Pulmonary artery endothelial cell (primary cell): Measurements from ENCODE around the gene ING4. TPM values are rescaled to one million over a fixed set of nuclear protein-coding genes. Genes with fewer than 3 reads are reported as not detected.
"Not testable (repeated sequence)": the region's sequence is repeated elsewhere in the genome, so short reads cannot be mapped to it uniquely, and the experiment has no call there.

Experiments used
- DNase-seq: peaks from one replicate; pipeline ENCODE4 v3.0.0-alpha.2; 2011; ENCODE audit warnings: low read depth, low spot score
- total RNA-seq: library from RNA; depleted of rRNA; stranded (reverse); fragments of >200 nt; gene quantifications from 2 replicates; pipeline ENCODE4 v1.2.3, GENCODE V29; 2014

ING4 gene
- 26.0 and 31.9 TPM in 2 replicates for total RNA-seq

DNA sequence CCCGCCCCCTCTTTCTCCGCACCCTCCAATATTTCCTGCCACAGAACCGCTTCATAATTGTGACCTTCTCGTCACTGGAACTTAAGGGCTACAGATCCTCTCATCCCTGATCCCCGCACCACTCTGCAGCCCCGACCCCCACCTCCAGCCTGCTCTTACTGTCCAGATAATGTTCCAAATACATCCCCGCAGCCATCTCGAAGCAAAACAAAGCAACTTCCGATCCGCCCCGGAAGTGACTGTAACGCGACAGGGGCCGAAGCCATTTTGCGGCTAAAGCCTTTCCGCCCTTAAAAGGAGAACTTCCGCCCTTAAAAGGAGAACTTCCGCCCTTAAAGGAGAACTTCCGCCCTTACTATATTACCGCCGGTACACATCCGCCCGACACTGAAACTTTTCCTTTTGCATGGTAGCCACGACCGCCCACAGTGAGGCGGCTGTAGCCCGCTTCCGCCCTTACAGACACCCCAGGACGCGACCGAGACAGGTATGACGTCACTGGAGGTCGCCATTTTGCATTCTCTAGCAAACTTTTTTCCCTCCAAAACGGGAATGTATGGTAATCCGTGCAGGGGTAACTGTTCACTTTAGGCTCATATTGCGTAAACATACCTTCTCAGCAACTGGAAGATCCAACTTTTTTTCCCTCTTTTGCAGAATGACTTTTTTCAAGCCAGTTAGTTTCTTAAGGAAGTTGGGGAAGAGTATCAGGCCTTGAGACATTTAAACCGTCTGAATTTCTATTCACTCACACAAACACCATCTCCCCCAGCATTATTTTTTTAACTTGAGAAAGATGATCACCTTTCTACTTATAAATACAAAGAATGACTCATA, at the start of gene ING4:
TSS of gene ING4 (minus strand) at position 214 of the 837 bp plus-strand sequence. CDS start at position 196, 18 bp downstream.
- peak; percentile 98 for DNase-seq

DNA sequence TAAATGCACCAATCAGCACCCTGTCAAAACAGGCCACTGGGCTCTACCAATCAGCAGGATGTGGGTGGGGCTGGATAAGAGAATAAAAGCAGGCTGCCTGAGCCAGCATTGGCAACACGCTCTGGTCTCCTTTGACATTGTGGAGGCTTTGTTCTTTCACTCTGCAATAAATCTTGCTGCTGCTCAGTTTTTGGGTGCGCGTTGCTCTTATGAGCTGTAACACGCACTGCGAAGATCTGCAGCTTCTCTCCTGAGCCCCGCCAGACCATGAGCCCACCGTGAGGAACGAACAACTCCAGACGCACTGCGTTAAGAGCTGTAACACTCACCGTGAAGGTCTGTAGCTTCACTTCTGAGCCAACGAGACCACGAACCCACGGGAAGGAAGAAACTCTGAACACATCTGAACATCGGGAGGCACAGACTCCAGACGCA, 46.1 kb upstream of the ING4 start:
- DNase-seq, result no peak

DNA sequence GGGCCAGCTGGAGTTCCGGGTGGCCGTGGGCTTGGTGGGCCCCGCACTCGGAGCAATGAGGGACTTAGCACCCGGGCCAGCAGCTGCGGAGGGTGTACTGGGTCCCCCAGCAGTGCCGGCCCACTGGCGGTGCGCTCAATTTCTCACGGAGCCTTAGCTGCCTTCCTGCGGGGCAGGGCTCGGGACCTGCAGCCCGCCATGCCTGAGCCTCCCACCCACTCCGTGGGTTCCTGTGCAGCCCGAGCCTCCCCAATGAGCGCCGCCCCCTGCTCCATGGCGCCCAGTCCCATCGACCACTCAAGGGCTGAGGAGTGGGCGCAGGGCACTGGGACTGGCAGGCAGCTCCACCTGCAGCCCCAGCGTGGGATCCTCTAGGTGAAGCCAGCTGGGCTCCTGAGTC, 45.4 kb upstream of the ING4 start:
- not testable (repeated sequence) for DNase-seq

DNA sequence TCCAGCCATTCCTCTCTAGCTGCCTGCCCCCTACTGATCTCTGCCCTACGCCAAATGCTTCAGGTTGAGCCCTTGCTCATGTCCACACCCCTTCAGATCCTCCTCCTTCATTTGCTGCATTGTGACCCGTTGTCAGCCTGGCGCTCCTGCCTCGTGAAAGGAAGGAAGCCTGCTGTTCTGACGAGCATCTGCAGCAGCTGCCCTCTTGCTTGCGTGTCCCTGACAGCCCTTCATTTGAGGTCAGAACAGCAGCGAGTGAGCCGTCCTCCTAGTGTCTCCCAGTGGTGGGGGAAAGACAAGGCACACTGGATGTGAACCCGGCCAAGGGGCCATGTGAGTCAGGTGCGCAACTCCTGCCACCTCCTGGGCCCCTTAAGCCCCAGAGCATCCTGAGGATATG, 40.7 kb upstream of the ING4 start:
- no peak for DNase-seq

DNA sequence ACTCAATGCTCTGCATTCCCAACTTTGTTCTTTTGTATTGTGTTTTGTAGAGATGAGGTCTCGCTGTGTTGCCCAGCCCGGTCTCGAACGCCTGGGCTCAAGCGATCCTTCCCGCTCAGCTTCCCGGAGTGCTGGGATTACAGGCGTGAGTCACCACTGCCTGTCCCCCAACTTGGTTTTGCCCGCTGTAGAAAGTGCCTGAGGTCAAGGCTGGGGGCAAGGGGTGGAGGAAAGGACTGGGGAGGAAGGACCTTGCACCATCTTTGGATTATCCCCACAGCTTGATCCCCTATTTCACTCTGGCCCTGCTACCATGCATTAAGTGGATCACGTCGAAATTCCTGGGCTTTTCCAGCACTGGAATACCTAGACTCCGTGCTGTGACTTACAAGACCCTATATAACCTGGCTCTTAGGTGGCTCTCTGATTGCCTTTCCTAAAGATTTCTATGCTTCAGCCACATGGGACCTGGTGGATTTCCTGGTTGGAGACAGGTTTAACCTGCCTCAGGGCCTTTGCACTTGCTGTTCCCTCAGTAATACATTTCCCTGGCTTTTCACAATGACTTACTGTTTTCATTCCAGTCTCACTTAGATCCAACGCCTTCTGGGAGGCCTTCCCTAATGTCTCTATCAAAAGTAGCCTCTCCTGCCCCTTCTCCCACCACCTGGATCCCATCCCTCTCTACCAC, 38.3 kb upstream of the ING4 start:
- no peak for DNase-seq

DNA sequence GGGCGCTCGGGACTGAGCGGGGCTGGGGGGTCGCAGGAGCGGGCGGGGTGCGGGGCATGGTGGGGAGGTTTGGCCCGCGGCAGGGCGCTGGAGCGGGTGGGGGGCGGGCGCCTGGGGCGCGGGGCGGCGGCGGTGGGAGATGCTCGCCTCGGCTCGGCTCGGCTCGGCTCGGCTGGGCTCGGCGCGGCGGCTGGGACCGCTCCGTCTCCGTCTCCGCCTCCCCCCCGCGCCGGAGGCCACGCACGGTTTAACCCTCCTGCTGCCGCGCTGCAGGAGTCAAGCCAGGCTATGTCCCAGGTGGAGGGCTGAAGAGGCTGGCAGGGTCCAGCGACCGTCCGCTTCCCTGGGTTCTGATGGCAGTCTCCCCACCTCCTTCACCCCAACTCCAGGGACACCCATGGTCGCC, 37.7 kb upstream of the ING4 start, which contains the start of gene PIANP:
TSS of gene PIANP (minus strand) at position 170 of the 406 bp plus-strand sequence. CDS start 2,754 bp downstream, outside the sequence.
- no peak for DNase-seq

DNA sequence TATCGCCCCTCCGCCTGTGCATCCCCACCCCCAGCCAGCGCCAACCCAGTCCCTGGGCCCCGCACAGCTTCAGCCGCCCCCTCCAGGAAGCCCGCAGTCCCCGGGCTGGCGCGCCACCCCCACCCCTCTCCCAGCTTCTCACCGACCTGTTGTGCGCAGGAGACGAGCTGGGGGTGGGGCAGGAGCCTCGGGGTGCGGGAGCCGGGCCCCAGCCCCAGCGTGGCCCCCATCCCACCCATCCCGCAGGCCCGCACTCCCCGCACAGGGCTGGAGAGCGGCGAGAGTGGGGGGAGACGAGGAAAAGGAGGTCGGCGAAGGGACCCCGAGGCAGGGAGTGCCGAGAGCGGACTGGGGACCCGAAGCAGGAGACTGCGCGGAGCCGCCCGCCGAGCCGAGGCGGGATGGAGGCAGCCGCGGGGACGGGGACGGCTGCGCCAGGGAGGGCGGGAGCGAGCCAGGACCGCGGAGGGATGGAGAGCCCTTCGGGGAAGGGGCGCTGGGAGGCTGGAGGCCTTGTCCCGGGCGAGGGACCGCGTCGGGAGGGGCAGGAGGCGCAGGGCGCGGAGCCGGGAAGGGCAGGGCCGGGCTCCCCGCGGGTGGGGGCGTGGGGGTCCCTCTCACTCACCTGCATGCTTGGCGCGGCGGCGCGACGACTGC, 37.2 kb upstream of the ING4 start:
- DNase-seq, result no peak

DNA sequence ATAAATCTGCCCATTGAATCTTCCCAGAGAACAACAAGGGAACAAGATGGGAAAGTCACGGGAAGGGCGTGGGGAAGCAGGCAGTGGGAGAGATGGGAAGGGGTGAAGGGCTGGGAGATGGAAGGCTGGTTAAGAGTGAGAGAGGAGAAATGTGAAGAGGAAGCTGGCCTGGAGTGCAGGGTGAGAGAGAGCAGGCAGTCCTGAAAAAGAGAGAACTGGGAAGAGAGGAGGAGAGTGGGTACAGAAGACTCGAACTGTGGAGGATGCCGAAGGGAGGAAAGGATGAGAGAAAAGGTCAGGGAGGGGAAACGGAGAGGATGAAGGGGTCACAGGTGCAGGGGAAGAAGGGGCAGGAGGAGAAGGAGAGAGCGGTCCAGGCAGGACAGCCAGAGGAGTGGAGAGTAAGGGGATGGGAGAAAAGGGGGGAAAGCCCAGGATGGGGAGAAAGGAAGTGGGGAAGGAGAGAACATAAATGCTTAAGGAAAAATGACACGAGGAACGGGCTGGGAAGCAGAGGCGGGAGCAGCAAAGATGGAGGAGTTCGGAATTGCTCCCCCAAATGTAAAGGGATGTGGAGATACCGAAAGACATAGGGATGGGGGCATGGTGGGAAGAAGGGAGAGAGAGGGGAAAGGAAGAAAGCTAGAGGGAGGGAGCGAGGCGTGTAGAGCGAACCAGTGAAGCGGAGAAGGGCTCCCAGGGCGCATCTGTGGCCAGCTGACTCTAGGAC, 36.5 kb upstream of the ING4 start:
- no peak for DNase-seq

DNA sequence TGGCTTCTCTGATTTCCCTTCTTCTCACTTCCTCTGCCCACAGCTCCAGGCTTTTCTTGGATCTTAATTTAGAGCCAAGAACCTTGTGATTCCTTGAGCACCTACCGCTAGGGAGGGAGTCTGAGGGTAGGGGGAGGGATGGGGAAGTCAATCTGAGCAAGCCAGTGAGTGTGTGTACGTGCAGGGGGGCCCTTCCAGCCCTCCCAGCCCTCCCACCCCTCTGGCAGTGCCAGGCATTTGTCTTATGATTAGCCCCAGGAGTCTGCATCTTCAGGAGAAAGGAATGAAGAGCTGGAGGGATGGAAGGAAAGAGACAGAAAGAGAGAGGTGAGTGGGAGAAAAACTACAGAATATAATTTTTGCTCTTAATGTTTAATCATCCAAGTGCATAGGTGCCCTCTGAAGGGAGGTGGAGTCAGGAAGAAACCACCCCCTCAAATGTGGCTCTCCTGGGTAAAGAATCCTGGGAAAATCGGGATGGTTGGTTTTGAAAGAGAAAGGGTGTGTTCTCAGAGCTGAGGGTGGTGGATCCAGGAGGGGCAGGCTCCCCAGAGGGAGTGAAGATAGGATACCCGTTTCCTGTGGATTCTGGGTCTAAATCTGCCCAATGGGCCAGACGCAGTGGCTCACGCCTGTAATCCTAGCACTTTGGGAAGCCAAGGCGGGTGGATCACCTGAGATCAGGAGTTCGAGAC, 35.6 kb upstream of the ING4 start:
- no peak for DNase-seq

DNA sequence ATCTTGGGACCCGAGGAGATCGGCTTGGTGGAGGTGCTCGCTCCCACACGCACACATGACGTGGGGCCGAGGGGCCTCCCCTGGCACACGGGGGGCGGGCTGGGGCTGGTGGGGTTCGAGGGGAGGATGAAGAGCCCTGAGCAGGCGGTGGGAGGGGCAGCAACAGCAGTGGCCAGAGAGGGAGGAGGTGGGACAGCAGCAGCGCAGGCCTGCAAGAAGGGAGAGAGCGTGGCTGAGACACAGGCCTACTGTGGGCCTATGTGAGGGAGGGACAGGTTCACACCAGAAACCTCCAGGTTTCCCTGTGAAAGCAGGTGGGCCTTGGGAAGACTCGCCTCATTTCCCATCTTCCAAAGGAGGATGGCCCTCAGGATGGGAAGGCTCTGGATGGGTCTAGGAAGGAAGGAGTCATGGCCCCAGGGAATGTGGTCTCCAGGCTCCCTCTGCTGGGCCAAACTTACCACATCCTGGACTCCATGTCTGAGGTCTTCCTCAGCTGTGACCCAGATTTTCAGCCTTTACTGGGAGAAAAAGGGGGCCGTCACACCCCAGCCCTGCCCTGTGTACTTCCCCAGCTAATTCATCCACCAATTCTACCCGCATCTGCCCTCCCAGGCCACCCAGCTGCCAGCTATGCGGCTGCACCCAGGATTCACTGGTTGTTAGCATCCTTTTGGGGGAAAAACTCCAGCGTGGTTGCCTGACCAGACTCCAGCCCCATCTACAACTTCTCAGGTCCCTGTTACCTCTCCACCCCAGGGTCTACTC, 34.8 kb upstream of the ING4 start:
- DNase-seq, result no peak

DNA sequence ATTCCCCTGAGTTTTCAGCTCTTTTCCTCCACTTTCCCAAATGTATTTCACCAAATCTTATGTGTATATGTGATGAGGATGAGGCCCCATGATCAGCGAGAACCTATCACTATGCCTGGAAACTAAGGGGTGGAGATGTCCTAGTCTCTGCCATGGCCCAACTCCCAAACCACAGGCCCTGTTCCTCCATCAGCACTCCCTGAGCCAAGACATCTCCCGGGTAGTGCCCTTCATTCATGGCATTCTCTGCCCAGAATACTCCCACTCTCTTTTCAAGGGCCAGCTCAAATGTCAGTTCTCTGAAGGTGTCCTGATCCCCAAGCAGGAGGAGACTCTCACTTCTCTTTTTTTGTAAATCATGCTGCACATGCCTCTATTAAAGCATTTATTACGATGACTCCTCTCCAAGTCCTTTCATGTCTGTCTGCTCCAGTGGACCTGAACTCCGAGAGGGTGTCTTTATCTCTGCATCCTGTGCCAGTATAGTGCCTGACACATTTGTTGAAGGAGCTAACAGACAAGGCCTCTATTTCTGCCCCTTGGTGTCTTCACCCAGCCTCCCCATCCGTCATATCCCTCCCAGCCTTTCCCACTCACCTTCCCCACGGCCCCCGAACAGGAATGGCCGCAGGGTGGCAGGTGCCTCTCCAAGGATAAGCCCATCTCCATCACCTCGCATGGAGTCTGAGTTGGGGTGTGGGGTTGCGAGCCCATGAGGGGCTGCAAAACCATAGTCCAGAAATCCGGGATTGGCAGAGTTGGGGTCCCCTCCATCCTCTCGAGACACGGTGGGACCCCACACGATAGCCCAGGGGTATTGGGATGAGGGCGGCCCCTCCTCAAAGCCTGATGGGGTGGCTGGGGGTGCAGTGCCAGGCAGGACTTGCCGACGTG, 34.0 kb upstream of the ING4 start:
- DNase-seq, result no peak

DNA sequence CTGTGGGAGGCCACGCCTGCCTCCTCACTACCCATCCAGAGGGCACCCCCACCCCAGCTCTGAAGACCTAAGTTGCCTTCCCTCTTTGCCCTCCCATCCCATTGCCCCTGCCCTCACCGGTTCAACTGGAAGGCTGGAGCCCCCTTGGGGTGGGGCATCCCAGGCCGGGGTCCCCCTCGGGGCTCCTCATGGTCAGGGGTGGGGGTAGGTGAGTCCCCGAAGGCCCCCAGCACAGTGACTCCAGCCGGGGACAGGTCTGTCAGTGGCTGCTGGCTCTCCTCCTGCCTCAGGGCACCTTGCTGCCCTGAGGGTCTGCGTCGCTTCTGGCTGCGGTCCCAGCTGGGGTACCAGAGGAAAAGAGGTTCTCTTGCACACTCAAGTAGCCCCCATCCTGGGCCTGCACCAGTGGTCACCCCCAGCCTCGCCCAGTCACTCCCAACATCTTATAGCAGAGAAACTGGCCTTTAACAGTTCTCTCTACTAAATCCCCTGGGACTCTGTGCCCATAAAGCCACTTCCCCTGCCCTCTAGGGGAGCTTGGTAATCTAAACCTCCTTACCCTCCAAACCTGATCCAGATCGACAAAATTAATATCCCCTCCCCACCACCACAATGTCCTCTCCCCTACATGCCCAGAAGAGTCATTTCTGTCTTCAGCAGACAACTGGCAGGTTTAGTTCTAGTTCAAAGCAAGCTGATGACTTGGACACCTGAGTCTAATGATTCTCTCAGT, 32.6 kb upstream of the ING4 start:
- DNase-seq, result no peak

DNA sequence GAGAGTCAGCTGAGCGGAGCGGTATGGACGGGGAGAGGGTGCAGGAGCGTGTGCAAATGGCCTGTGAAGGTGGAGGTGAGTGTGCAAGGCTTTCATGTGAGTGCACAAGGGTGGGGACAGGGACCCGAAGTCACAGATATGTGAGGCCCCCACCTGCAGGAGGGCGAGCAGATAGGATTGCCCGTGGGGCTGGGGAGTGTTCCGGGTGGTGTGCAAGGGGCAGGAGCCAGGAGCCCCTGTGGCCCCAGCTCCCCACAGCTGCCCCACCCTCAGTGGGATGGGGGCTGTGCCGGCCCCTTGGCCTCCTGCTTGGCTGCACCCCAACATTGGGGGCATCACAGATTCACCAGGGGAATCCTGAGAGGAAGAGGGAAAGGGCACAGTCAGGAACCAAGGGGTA, 31.8 kb upstream of the ING4 start:
- DNase-seq, result no peak

DNA sequence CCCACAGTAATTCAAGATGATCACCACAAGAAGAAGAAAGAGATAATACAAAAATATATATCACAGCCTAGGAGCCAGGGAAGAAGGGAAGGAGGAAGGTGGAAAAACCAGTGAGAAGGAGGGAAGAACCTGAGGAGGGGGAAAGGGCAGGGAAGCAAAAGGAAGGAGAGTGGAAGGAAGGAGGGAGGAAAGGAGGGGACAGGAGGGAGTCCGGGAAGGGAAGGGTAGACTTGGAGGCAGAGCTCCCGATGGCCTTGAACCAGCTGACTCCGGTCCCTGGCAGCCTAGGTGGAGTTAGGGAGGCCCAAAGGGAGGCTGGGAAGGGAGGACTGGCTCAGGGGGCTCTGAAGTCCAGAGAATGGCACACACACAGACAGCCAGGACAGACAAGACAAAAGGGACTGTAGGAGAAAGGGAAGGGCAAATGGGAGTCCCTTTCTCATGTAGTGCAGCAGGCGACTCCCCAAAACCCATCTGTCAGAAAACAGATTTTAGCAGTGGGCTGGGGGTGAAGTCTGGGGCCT, 31.0 kb upstream of the ING4 start:
- no peak for DNase-seq

DNA sequence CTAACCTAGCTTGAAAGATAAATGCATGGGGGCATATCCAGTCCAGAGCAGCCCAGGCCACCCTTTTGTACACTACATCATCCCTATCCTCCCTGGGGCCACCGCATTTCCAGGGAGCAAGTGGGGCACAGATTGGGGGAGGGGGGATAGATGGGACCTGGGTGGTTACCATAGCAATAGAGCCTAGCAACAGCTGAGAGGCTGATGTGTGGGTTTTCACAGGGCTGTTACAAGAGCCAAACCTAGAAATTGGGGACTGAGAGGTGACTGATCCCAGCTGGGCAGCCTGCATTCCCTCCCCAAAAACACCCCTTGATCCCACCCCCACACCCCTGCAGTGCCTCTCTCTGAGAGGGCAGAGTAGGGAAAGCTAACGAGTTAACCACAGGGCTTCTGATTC, 30.0 kb upstream of the ING4 start:
- DNase-seq, result no peak

DNA sequence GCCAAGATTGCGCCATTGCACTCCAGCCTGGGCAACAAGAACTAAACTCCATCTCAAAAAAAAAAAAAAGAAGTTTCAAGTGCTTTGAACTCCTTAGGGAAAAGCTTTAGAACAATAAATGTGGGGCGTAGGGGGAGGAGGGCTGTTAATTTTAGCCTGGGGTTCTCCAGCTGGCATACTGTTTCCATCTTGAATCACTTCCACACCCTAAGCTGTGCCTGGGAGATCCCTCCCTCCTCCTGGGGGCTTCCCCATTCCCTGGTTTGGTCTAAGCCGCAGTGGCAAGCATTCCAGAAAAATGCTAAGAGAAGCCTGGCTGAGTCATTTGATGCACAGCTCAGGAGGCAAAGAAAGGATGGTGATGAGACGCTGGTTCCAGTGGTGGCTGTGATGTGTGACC, 28.6 kb upstream of the ING4 start:
- no peak for DNase-seq

DNA sequence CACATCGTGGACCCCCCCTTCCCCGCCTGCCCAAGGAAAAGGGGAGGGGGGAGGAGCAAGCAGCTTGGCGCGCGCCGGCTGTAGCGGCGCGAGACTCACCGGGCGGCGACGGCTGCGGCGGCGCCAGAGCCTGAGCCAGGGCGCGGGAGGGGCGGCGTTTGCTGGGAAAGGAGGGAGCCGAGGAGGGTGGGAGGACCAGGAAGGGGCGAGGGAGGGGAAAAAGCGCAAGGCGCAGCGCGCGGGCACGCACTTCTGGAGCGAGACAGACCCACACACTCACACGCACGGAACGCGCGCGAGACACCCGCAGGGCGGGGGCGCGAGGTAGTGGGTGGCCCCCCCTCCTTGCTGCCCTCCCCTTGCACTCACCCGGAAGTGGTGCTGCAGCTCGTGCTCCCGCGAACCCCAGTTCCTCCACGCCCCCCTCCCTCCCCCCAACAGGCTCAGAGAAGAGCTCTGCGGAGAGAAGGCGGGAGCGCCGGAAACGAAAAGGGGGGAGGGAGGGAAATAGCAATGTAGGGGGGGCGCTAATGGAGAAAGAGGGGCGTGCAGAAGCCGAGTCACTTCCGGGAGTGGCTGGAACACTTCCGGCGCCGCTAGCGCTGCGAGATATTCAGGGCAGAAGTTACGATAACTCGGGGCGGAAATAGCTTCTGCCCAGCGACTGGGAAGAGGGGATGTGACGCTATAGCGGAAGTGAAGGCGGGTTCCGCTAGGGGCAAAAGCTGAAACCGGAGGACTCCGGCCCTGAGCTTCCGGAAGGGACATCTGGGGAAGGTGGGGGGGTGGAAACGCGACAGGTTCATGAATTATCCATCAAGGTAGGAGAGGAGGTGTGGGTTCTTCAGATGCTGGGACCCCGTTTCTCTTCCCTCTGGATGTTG, 26.3 kb upstream of the ING4 start, which contains the start of gene ZNF384:
TSS of gene ZNF384 (minus strand) at position 377 of the 884 bp plus-strand sequence. CDS start 9,855 bp downstream, outside the sequence.
- peak; percentile 99 for DNase-seq
